GM23338 (cell line): Measurements from ENCODE around the gene PCSK5.

Experiments
- CREB1 ChIP-seq: fragments of 250-450 bp; sonication (Bioruptor Pico); IDR thresholded peaks from 2 replicates; pipeline ENCODE4 v1.5.0; 2020; ENCODE audit warnings: low read depth, mild to moderate bottlenecking, moderate library complexity
- EZH2 ChIP-seq: fragments of 200-600 bp; sonication (generic); IDR thresholded peaks from one replicate; pipeline ENCODE4 v1.8.0; 2017; ENCODE audit warnings: antibody characterized with exemption, mild to moderate bottlenecking, low read depth; ENCODE audit not compliant: unreplicated experiment
- EZH2phosphoT487 ChIP-seq: fragments of 200-600 bp; sonication (generic); IDR thresholded peaks from one replicate; pipeline ENCODE4 v1.8.1; 2018; ENCODE audit warnings: antibody characterized with exemption; ENCODE audit not compliant: unreplicated experiment
- JUNB ChIP-seq: IDR thresholded peaks from one replicate; pipeline ENCODE4 v1.6.1; 2016; ENCODE audit warnings: antibody characterized with exemption; ENCODE audit not compliant: unreplicated experiment
- NANOG ChIP-seq: IDR thresholded peaks from 2 replicates; pipeline ENCODE4 v1.6.1; 2016; ENCODE audit warnings: antibody characterized with exemption, borderline replicate concordance
- POLR2AphosphoS5 ChIP-seq: IDR thresholded peaks from 2 replicates; pipeline ENCODE4 v1.6.1; 2016; ENCODE audit warnings: antibody characterized with exemption, low read depth
- REST ChIP-seq: IDR thresholded peaks from one replicate; pipeline ENCODE4 v1.6.1; 2018; ENCODE audit warnings: antibody characterized with exemption; ENCODE audit not compliant: unreplicated experiment
- STAT1 ChIP-seq: IDR thresholded peaks from one replicate; pipeline ENCODE4 v1.6.1; 2016; ENCODE audit warnings: antibody characterized with exemption; ENCODE audit not compliant: unreplicated experiment
- ZNF462 ChIP-seq: fragments of 250-450 bp; sonication (Bioruptor Pico); IDR thresholded peaks from 2 replicates; pipeline ENCODE4 v1.5.0; 2020; ENCODE audit warnings: mild to moderate bottlenecking, moderate library complexity
- TF ChIP-seq, protein P1 (sequence below), 2 experiments: fragments of 200-600 bp in 1 of 2; sonication (generic) in 1 of 2; conservative IDR thresholded peaks; 2 replicates each; pipeline versions ENCODE4 v1.5.1 to v1.6.1; 2016 to 2017; ENCODE audit warnings: antibody characterized with exemption in 2 of 2, low read depth in 2 of 2, mild to moderate bottlenecking in 2 of 2, moderate library complexity in 1 of 2
- TF ChIP-seq, protein P2 (sequence below): IDR thresholded peaks from 2 replicates; pipeline ENCODE4 v1.6.1; 2016; ENCODE audit warnings: antibody characterized with exemption

- TF ChIP-seq POLR2AphosphoS5 (no peak), CREB1 (CRISPR knock-in tag) (no peak), JUNB (no peak), EZH2phosphoT487 (no peak), EZH2 (no peak), NANOG (no peak), REST (no peak), STAT1 (no peak), ZNF462 (no peak)
- TF ChIP-seq, protein P1, sequence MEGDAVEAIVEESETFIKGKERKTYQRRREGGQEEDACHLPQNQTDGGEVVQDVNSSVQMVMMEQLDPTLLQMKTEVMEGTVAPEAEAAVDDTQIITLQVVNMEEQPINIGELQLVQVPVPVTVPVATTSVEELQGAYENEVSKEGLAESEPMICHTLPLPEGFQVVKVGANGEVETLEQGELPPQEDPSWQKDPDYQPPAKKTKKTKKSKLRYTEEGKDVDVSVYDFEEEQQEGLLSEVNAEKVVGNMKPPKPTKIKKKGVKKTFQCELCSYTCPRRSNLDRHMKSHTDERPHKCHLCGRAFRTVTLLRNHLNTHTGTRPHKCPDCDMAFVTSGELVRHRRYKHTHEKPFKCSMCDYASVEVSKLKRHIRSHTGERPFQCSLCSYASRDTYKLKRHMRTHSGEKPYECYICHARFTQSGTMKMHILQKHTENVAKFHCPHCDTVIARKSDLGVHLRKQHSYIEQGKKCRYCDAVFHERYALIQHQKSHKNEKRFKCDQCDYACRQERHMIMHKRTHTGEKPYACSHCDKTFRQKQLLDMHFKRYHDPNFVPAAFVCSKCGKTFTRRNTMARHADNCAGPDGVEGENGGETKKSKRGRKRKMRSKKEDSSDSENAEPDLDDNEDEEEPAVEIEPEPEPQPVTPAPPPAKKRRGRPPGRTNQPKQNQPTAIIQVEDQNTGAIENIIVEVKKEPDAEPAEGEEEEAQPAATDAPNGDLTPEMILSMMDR (conservative IDR thresholded peaks at IDR 0.05; ENCODE audit: low read depth in 2 of 2), result no peak
- TF ChIP-seq, protein P2, sequence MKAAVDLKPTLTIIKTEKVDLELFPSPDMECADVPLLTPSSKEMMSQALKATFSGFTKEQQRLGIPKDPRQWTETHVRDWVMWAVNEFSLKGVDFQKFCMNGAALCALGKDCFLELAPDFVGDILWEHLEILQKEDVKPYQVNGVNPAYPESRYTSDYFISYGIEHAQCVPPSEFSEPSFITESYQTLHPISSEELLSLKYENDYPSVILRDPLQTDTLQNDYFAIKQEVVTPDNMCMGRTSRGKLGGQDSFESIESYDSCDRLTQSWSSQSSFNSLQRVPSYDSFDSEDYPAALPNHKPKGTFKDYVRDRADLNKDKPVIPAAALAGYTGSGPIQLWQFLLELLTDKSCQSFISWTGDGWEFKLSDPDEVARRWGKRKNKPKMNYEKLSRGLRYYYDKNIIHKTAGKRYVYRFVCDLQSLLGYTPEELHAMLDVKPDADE, result no peak
Observed at GRCh38 chr9:76330034-76330433, 439.6 kb downstream of the PCSK5 start.
